ENCODE measurements around the gene FADD.

The FADD gene

DNA sequence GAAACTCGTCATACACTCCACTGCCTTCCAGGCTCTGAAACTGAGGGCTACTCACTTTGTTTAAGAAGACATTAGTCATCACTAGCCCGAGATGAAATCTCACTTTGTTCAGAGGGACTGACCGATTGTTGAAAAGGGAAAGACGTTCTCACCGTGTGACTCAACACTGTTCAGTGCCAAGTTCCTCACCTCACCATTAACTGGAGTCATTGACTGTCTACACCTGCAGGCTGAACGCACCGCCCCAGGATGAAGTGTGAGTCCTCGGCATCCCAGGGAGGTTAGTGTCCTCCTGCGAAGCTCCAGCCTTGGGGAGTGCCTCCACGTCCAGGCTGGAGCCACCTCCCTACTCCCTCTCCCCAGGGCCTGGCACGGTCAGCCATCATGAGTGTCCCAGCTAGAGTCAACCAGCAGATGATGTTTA is 30.4 kb downstream of the FADD start:
- no peak overlapping the region for H2BK120ac ChIP-seq (ENCODE audit: low read depth, low read length)
- DNase-seq (ENCODE audit: low spot score), result no peak
- peaks cover 2 to 5% of the 10 kb centered on the region in 2 donors for H3K4me1 ChIP-seq (ENCODE audit: control insufficient read depth in 2 of 2, insufficient read depth in 1 of 2, low read depth in 1 of 2, low read length in 2 of 2)
- no peak overlapping the region for H4K91ac ChIP-seq (ENCODE audit: low read depth, low read length, poor library complexity)
- H3K9me3 ChIP-seq (replicated peaks in 1 of 2; ENCODE audit: control insufficient read depth in 2 of 2, insufficient read depth in 1 of 2, low read depth in 1 of 2, low read length in 2 of 2), result peaks cover 0 to 4% of the 10 kb centered on the region in 2 donors
- H2BK15ac ChIP-seq (ENCODE audit: low read length), result no peak overlapping the region
- H3K36me3 ChIP-seq (replicated peaks in 1 of 2; ENCODE audit: control insufficient read depth in 2 of 2, insufficient read depth in 2 of 2, low read length in 2 of 2), result no peaks in the 10 kb centered on the region
- H3K27me3 ChIP-seq (ENCODE audit: control insufficient read depth in 3 of 3, insufficient read depth in 3 of 3, low read depth in 1 of 3, low read length in 3 of 3), result peaks cover 0 to 14% (median 0%) of the 10 kb centered on the region in 3 experiments
- no peak overlapping the region for H3K4me2 ChIP-seq (ENCODE audit: insufficient read depth, low read length, poor library complexity, severe bottlenecking)
- no peak overlapping the region for H3K23ac ChIP-seq (ENCODE audit: low read depth, low read length, poor library complexity)
- no peak overlapping the region for H4K8ac ChIP-seq (ENCODE audit: low read depth, low read length)
- H3K9ac ChIP-seq (ENCODE audit: low read depth, low read length, poor library complexity), result no peak overlapping the region
- no CpG with 5 or more reads among the region's 11 CpGs for WGBS, 2 donors (ENCODE audit: extremely low coverage in 2 of 2, insufficient read length in 2 of 2, insufficient replicate concordance in 1 of 2)
- H3K27ac ChIP-seq (replicated peaks; ENCODE audit: low read length), result no peak overlapping the region
- no peak overlapping the region for H3K4ac ChIP-seq (ENCODE audit: low read length)
- H2AK5ac ChIP-seq (ENCODE audit: low read depth, low read length), result no peak overlapping the region
- no peak overlapping the region for H3K18ac ChIP-seq (ENCODE audit: low read length)
- H3K79me1 ChIP-seq (ENCODE audit: low read depth, low read length), result no peaks in the 10 kb centered on the region
- no peak overlapping the region for H2AFZ ChIP-seq (ENCODE audit: low read length)
- no peak overlapping the region for H2BK5ac ChIP-seq (ENCODE audit: low read length)
- no peak overlapping the region for H2BK12ac ChIP-seq (ENCODE audit: low read length)
- no peak overlapping the region for H3K14ac ChIP-seq (ENCODE audit: low read length)
- no peak overlapping the region for H3K4me3 ChIP-seq (ENCODE audit: low read length in 2 of 2)

DNA sequence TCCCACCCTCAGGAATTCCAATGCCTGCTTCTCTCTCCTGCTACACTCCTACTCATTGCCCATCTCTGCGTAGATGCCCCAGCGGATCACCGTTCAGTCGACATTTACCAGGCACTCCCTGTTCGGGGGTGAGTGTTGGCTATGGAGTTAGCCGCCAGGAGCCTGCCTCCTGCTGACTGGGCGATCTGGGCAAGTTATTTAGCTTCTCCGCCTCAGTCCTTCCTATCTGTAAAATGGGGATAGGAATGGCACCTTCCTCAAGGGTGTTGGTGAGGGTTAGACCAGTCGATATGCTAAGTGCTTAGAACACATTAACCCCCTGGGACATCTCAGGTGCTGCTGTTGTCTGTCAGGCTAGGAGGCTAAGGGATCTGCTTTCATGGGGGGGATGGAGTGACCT is 30.9 kb downstream of the FADD start:
- Histone ChIP-seq H3K23ac (ENCODE audit: low read depth, low read length, poor library complexity) (no peak overlapping the region), H3K36me3 (replicated peaks in 1 of 2; ENCODE audit: control insufficient read depth in 2 of 2, insufficient read depth in 2 of 2, low read length in 2 of 2) (no peaks in the 10 kb centered on the region), H2BK5ac (ENCODE audit: low read length) (no peak overlapping the region), H3K27ac (replicated peaks; ENCODE audit: low read length) (no peak overlapping the region), H3K14ac (ENCODE audit: low read length) (no peak overlapping the region), H3K4me2 (ENCODE audit: insufficient read depth, low read length, poor library complexity, severe bottlenecking) (no peak overlapping the region), H2BK120ac (ENCODE audit: low read depth, low read length) (no peak overlapping the region), H2AK5ac (ENCODE audit: low read depth, low read length) (no peak overlapping the region), H3K27me3 (ENCODE audit: control insufficient read depth in 3 of 3, insufficient read depth in 3 of 3, low read depth in 1 of 3, low read length in 3 of 3) (peaks cover 0 to 14% (median 0%) of the 10 kb centered on the region in 3 experiments), H2BK15ac (ENCODE audit: low read length) (no peak overlapping the region), H3K4me1 (ENCODE audit: control insufficient read depth in 2 of 2, insufficient read depth in 1 of 2, low read depth in 1 of 2, low read length in 2 of 2) (peaks cover 2 to 5% of the 10 kb centered on the region in 2 donors), H3K79me1 (ENCODE audit: low read depth, low read length) (no peaks in the 10 kb centered on the region), H3K9me3 (replicated peaks in 1 of 2; ENCODE audit: control insufficient read depth in 2 of 2, insufficient read depth in 1 of 2, low read depth in 1 of 2, low read length in 2 of 2) (peaks cover 0 to 4% of the 10 kb centered on the region in 2 donors), H2BK12ac (ENCODE audit: low read length) (no peak overlapping the region), H3K4ac (ENCODE audit: low read length) (no peak overlapping the region), H3K4me3 (ENCODE audit: low read length in 2 of 2) (no peak overlapping the region), H3K18ac (ENCODE audit: low read length) (no peak overlapping the region), H4K8ac (ENCODE audit: low read depth, low read length) (no peak overlapping the region), H3K9ac (ENCODE audit: low read depth, low read length, poor library complexity) (no peak overlapping the region), H4K91ac (ENCODE audit: low read depth, low read length, poor library complexity) (no peak overlapping the region), H2AFZ (ENCODE audit: low read length) (no peak overlapping the region)
- DNase-seq (ENCODE audit: low spot score), result no peak
- WGBS, 2 donors (ENCODE audit: extremely low coverage in 2 of 2, insufficient read length in 2 of 2, insufficient replicate concordance in 1 of 2), result no CpG with 5 or more reads among the region's 9 CpGs

DNA sequence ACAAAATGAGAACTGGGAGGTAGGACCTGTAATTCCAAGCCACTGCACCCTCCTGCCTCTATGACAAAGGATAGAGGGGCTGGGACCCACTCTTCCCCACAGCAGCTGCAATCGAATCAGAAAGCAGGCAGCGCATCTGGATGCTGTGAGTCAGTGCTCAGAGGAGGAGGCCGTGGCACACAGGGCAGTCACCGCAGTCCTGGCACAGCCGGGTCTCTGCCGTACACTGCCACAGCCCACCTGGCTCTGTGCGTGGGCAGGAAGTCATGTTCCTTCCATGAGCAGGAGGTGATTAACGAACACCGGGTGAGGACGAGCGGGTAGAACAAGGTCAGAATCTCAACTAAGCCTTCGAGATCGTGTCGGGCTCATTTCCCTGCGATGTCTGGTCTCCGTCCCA is 37.2 kb downstream of the FADD start:
- no peak overlapping the region for H3K23ac ChIP-seq (ENCODE audit: low read depth, low read length, poor library complexity)
- H3K4me3 ChIP-seq (ENCODE audit: low read length in 2 of 2), result no peak overlapping the region
- no peak overlapping the region for H3K27ac ChIP-seq (replicated peaks; ENCODE audit: low read length)
- no peak overlapping the region for H2BK12ac ChIP-seq (ENCODE audit: low read length)
- no peak overlapping the region for H4K8ac ChIP-seq (ENCODE audit: low read depth, low read length)
- H3K4ac ChIP-seq (ENCODE audit: low read length), result no peak overlapping the region
- H3K14ac ChIP-seq (ENCODE audit: low read length), result no peak overlapping the region
- peaks cover 0 to 19% (median 0%) of the 10 kb centered on the region in 3 experiments for H3K27me3 ChIP-seq (ENCODE audit: control insufficient read depth in 3 of 3, insufficient read depth in 3 of 3, low read depth in 1 of 3, low read length in 3 of 3)
- no peak overlapping the region for H2AK5ac ChIP-seq (ENCODE audit: low read depth, low read length)
- H3K9me3 ChIP-seq (replicated peaks in 1 of 2; ENCODE audit: control insufficient read depth in 2 of 2, insufficient read depth in 1 of 2, low read depth in 1 of 2, low read length in 2 of 2), result no peaks in the 10 kb centered on the region
- no peak overlapping the region for H3K9ac ChIP-seq (ENCODE audit: low read depth, low read length, poor library complexity)
- H2BK15ac ChIP-seq (ENCODE audit: low read length), result no peak overlapping the region
- H3K36me3 ChIP-seq (replicated peaks in 1 of 2; ENCODE audit: control insufficient read depth in 2 of 2, insufficient read depth in 2 of 2, low read length in 2 of 2), result no peaks in the 10 kb centered on the region
- no peak for DNase-seq (ENCODE audit: low spot score)
- H3K4me1 ChIP-seq (ENCODE audit: control insufficient read depth in 2 of 2, insufficient read depth in 1 of 2, low read depth in 1 of 2, low read length in 2 of 2), result no peaks in the 10 kb centered on the region
- no CpG with 5 or more reads among the region's 16 CpGs for WGBS, 2 donors (ENCODE audit: extremely low coverage in 2 of 2, insufficient read length in 2 of 2, insufficient replicate concordance in 1 of 2)
- H3K4me2 ChIP-seq (ENCODE audit: insufficient read depth, low read length, poor library complexity, severe bottlenecking), result no peak overlapping the region
- H3K79me1 ChIP-seq (ENCODE audit: low read depth, low read length), result no peaks in the 10 kb centered on the region
- H2BK120ac ChIP-seq (ENCODE audit: low read depth, low read length), result no peak overlapping the region
- H3K18ac ChIP-seq (ENCODE audit: low read length), result no peak overlapping the region
- no peak overlapping the region for H2AFZ ChIP-seq (ENCODE audit: low read length)
- no peak overlapping the region for H2BK5ac ChIP-seq (ENCODE audit: low read length)
- H4K91ac ChIP-seq (ENCODE audit: low read depth, low read length, poor library complexity), result no peak overlapping the region

- Histone ChIP-seq H2BK5ac (ENCODE audit: low read length) (no peak overlapping the region), H3K79me1 (ENCODE audit: low read depth, low read length) (no peaks in the 10 kb centered on the region), H3K4me3 (ENCODE audit: low read length in 2 of 2) (no peak overlapping the region), H3K18ac (ENCODE audit: low read length) (no peak overlapping the region), H3K4me1 (ENCODE audit: control insufficient read depth in 2 of 2, insufficient read depth in 1 of 2, low read depth in 1 of 2, low read length in 2 of 2) (no peaks in the 10 kb centered on the region), H4K8ac (ENCODE audit: low read depth, low read length) (no peak overlapping the region), H3K36me3 (replicated peaks in 1 of 2; ENCODE audit: control insufficient read depth in 2 of 2, insufficient read depth in 2 of 2, low read length in 2 of 2) (no peaks in the 10 kb centered on the region), H3K4ac (ENCODE audit: low read length) (no peak overlapping the region), H3K9ac (ENCODE audit: low read depth, low read length, poor library complexity) (no peak overlapping the region), H2BK12ac (ENCODE audit: low read length) (no peak overlapping the region), H2BK120ac (ENCODE audit: low read depth, low read length) (no peak overlapping the region), H2BK15ac (ENCODE audit: low read length) (no peak overlapping the region), H3K23ac (ENCODE audit: low read depth, low read length, poor library complexity) (no peak overlapping the region), H3K27ac (replicated peaks; ENCODE audit: low read length) (no peak overlapping the region), H3K27me3 (ENCODE audit: control insufficient read depth in 3 of 3, insufficient read depth in 3 of 3, low read depth in 1 of 3, low read length in 3 of 3) (peaks cover 0 to 19% (median 0%) of the 10 kb centered on the region in 3 experiments), H3K14ac (ENCODE audit: low read length) (no peak overlapping the region), H2AFZ (ENCODE audit: low read length) (no peak overlapping the region), H2AK5ac (ENCODE audit: low read depth, low read length) (no peak overlapping the region), H3K4me2 (ENCODE audit: insufficient read depth, low read length, poor library complexity, severe bottlenecking) (no peak overlapping the region), H4K91ac (ENCODE audit: low read depth, low read length, poor library complexity) (no peak overlapping the region), H3K9me3 (replicated peaks in 1 of 2; ENCODE audit: control insufficient read depth in 2 of 2, insufficient read depth in 1 of 2, low read depth in 1 of 2, low read length in 2 of 2) (no peaks in the 10 kb centered on the region)
- DNase-seq (ENCODE audit: low spot score), result no peak
- no CpG with 5 or more reads among the region's 3 CpGs for whole genome bisulfite sequencing, 2 donors (ENCODE audit: extremely low coverage in 2 of 2, insufficient read length in 2 of 2, insufficient replicate concordance in 1 of 2)
Observed at GRCh38 chr11:70241709-70242108, 38.6 kb downstream of the FADD start.

Measured in neuronal stem cell (in vitro differentiated cells).